ENCODE data around the gene GH2.
A peak's percentile ranks its signal among the peaks of the same experiment; 100 is the strongest.
"Not testable (repeated sequence)": the region's sequence is repeated elsewhere in the genome, so short reads cannot be mapped to it uniquely, and the experiment has no call there.

The GH2 gene

DNA sequence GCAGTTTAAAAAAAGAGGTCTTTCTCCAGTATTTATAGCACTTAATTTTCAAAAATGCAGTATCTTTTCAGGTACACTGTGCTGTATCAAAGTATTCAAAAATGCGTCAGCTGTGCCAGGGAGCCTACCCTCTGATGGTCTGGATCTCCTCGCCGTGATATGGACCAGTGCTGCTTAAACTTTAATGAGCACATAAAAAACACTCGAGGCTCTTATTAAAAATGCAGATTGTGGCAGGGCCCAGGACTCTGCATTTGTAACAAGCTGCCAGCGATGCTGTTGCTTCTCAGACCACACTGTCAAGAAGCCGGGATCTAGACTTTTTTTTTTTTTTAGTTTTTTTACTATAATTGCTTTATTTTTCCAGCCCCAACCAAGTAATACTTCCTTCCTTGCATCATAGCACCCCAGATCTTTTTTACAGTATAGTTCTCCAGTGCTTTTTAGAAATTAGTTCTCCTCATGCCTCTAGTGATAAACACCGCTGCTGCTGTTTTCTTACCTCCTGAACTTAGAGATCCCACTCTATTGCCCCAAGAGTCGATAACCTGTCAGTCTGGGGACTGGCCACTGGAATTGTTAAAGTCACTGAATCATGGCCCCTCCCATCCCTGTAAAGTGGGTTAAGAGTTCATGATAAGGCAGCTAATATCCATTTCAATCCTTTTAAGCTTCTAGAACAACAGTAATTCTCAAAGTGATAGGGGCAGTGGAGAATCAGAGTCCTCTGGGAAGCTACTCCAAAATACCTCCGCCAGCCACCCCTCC is 37.6 kb downstream of the GH2 start:
- Histone ChIP-seq H3K27me3 (no peaks in the 10 kb centered on the region), H3K4me3 (peak overlapping the region; percentile 97), H3K27ac (peak overlapping the region; percentile 99), H3K4me1 (peaks cover 53% of the 10 kb centered on the region), H3K4me2 (peak overlapping the region; percentile 81), H3K9ac (peak overlapping the region; percentile 82), H3K36me3 (no peaks in the 10 kb centered on the region), H3K9me3 (peaks cover 14% of the 10 kb centered on the region), H4K20me1 (peaks cover 29% of the 10 kb centered on the region)
- no peak for TF ChIP-seq Cebpa-rat (IDR thresholded peaks at IDR 0.05)

DNA sequence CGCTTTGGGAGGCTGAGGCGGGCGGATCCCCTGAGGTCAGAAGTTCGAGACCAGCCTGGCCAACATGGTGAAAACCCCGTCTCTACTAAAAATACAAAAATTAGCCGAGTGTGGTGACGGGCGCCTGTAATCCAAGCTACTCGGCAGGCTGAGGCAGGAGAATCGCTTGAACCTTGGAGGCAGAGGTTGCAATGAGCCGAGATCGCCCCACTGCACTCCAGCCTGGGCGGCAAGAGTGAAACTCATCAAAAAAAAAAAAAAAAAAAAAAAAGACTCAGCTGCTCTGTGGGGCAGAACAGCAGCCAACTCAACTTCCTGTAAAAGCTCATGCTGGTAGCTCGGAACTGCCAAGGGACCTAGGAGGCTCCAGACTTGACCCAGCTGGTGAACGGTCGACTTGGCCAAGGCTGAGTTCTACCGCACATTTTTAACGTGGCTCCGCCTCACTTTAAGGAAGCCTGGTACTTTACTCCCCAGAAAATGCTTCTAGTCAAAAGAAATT is 38.3 kb downstream of the GH2 start:
- not testable (repeated sequence) for H3K9me3 ChIP-seq
- peak overlapping the region; percentile 82 for H3K9ac ChIP-seq
- peaks cover 36% of the 10 kb centered on the region for H4K20me1 ChIP-seq

GRCh38 chr17:63842540-63843386 is 39.0 kb downstream of the GH2 start, which contains the start of gene SMARCD2:
Gene SMARCD2, minus strand, starts transcription at chr17:63842685. Its CDS starts 11 bp downstream, at chr17:63842674.
- Histone ChIP-seq H3K4me3 (peak within 1 kb of the TSS; percentile 97), H3K27me3 (no peaks in the 10 kb centered on the region), H3K4me2 (peak within 1 kb of the TSS; percentile 98), H3K9me3 (peaks cover under 1% of the 10 kb centered on the region), H3K9ac (peak within 1 kb of the TSS; percentile 98), H4K20me1 (peaks cover 43% of the 10 kb centered on the region), H3K4me1 (peaks cover 58% of the 10 kb centered on the region), H3K27ac (peak within 1 kb of the TSS; percentile 99), H3K36me3 (peaks cover 7% of the 10 kb centered on the region)
- no peak for TF ChIP-seq Cebpa-rat (IDR thresholded peaks at IDR 0.05)

More for the DNA sequence above, 38.3 kb downstream of the GH2 start:
- H3K27me3 ChIP-seq, H3K36me3 ChIP-seq: not testable (repeated sequence)
- peaks cover 56% of the 10 kb centered on the region for H3K4me1 ChIP-seq
- H3K27ac ChIP-seq, result peak overlapping the region; percentile 99
- peak overlapping the region; percentile 97 for H3K4me3 ChIP-seq
- peak overlapping the region; percentile 81 for H3K4me2 ChIP-seq

DNA sequence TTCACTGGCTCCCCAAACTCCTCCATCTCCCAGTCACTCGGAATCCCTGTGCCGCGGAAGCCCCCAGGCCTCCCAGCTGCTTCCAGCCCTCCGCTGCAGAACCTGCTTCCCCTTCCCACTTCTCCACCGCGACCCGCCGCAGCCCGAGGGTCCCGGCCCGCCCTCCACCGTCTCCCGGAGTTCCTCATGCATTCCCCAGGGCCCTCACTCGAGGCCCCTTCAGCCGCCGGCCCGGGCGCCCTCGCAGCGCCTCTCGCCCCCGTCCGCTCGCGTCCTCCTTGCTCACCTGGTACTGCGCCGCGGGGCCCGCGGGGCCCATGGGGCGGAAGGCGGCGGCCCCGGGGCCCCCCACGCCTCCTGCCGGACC is 39.6 kb downstream of the GH2 start:
- peaks cover 13% of the 10 kb centered on the region for H3K36me3 ChIP-seq
- H3K4me2 ChIP-seq, result peak overlapping the region; percentile 98
- H3K9me3 ChIP-seq, result no peaks in the 10 kb centered on the region
- H3K4me1 ChIP-seq, result peaks cover 64% of the 10 kb centered on the region
- TF ChIP-seq Cebpa-rat (IDR thresholded peaks at IDR 0.05), result no peak
- H3K9ac ChIP-seq, result peak overlapping the region; percentile 98
- H3K27ac ChIP-seq, result peak overlapping the region; percentile 99
- H4K20me1 ChIP-seq, result peaks cover 49% of the 10 kb centered on the region
- H3K27me3 ChIP-seq, result no peaks in the 10 kb centered on the region
- peak overlapping the region; percentile 97 for H3K4me3 ChIP-seq

DNA sequence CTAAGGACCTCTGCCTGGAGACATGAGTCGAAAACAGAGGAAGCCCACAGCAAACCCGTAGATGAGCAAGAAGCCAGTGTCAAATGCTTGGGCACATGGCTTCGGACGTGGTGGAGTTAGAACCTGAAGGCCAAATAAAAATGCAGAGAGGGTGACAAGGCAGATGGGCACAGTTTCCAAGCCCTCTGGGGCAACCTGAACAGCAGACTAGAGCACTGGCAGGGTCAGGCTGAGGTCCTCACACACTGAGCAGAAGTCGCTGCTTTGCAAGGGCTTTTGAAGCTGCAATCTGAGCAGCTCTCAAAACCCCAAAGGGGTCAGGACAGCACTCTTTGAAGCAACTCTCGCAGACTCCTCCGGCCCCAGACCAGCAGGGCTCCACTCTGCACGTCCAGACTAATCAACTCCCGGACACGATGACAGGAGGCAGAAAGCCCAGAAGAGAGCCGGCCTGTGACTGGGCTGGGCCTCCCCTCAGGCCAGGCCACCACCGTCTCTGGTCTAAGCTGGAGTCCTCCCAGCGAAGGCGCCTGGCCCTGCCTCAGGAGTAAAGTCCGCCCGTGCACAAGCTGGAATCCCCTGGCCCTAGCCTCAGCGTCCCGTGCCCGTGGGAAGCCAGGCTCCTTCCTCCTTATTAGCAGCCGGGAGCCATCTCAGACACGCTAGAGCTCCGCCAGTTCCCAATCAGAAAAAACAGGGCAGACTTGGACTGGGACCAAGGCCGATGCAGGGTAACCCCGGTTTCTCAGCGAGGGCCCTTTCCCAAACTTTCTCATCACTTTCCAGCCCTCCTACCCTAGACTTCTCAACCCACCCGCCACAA is 40.2 kb downstream of the GH2 start:
- peaks cover 19% of the 10 kb centered on the region for H3K36me3 ChIP-seq
- H3K9me3 ChIP-seq, result no peaks in the 10 kb centered on the region
- H3K4me3 ChIP-seq, result peak overlapping the region; percentile 97
- H3K9ac ChIP-seq, result peak overlapping the region; percentile 98
- H4K20me1 ChIP-seq, result peaks cover 55% of the 10 kb centered on the region
- peaks cover 70% of the 10 kb centered on the region for H3K4me1 ChIP-seq
- H3K27ac ChIP-seq, result peak overlapping the region; percentile 99
- no peak for TF ChIP-seq Cebpa-rat (IDR thresholded peaks at IDR 0.05)
- no peaks in the 10 kb centered on the region for H3K27me3 ChIP-seq
- H3K4me2 ChIP-seq, result peak overlapping the region; percentile 98

- Histone ChIP-seq H3K4me2 (peak overlapping the region; percentile 98), H3K27ac (peak overlapping the region; percentile 99), H3K9ac (peak overlapping the region; percentile 98), H3K4me3 (peak overlapping the region; percentile 97), H3K9me3 (no peaks in the 10 kb centered on the region), H3K36me3 (peaks cover 27% of the 10 kb centered on the region), H4K20me1 (peaks cover 63% of the 10 kb centered on the region), H3K27me3 (no peaks in the 10 kb centered on the region), H3K4me1 (peaks cover 75% of the 10 kb centered on the region)
- no peak for TF ChIP-seq Cebpa-rat (IDR thresholded peaks at IDR 0.05)
Observed at GRCh38 chr17:63840591-63841349, 41.0 kb downstream of the GH2 start.

- H3K4me2 ChIP-seq, result peak overlapping the region; percentile 98
- peaks cover 47% of the 10 kb centered on the region for H3K36me3 ChIP-seq
- H4K20me1 ChIP-seq, result peaks cover 77% of the 10 kb centered on the region
- peaks cover 75% of the 10 kb centered on the region for H3K4me1 ChIP-seq
- peak overlapping the region; percentile 97 for H3K4me3 ChIP-seq
- no peaks in the 10 kb centered on the region for H3K27me3 ChIP-seq
- no peaks in the 10 kb centered on the region for H3K9me3 ChIP-seq
- peak overlapping the region; percentile 99 for H3K27ac ChIP-seq
- H3K9ac ChIP-seq, result peak overlapping the region; percentile 98
- TF ChIP-seq Cebpa-rat (IDR thresholded peaks at IDR 0.05), result peak; percentile 76
Observed at GRCh38 chr17:63838631-63839171, 43.0 kb downstream of the GH2 start.

DNA sequence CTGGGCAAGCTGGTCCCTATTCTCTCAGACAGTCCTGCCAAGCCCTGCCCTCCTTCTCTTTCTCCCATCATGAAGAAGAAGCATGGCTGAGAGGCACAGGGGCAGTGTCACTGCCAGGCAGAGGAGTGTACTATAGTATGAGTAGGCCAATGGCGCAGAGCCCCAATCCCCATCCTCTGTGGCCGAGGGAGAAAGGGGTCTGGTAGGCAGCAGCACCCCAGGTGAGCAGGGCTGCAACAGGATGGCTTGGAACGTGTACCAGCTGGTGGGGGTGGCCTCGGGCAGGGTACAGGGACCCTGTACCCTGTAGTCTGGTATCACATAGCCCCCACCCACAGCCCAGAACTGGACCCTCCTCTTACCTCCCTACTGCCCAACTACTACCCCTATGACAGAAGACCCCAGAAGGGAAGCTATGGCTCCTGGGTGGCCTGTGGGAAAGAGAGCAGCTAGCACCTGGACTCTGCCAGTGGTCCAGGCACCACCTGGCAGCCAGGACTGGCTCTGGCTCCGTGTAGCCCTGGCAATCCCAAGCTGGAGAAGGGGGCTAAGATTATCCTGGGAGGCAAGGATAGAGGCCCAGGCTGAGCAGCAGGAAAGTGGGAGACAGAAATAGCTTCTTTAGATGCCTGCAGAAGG is 43.7 kb downstream of the GH2 start:
- no peak for TF ChIP-seq Cebpa-rat (IDR thresholded peaks at IDR 0.05)
- Histone ChIP-seq H3K4me3 (0 out of 2 replicates have a peak overlapping the region, but pooled peaks have one; percentile 97), H3K9ac (peak overlapping the region; percentile 98), H3K4me2 (peak overlapping the region; percentile 98), H3K27me3 (no peaks in the 10 kb centered on the region), H4K20me1 (peaks cover 81% of the 10 kb centered on the region), H3K27ac (peak overlapping the region; percentile 99), H3K9me3 (no peaks in the 10 kb centered on the region), H3K36me3 (peaks cover 54% of the 10 kb centered on the region), H3K4me1 (peaks cover 82% of the 10 kb centered on the region)
